ENCODE results near the gene GPR62. TPM values are rescaled to one million over a fixed set of nuclear protein-coding genes. Genes with fewer than 3 reads are reported as not detected.

Gene GPR62
- total and polyA plus RNA-seq, 9 of the 15 experiments (the other 6 are each of a cell fraction or from before 2014, with no cell fraction given) = not detected

DNA sequence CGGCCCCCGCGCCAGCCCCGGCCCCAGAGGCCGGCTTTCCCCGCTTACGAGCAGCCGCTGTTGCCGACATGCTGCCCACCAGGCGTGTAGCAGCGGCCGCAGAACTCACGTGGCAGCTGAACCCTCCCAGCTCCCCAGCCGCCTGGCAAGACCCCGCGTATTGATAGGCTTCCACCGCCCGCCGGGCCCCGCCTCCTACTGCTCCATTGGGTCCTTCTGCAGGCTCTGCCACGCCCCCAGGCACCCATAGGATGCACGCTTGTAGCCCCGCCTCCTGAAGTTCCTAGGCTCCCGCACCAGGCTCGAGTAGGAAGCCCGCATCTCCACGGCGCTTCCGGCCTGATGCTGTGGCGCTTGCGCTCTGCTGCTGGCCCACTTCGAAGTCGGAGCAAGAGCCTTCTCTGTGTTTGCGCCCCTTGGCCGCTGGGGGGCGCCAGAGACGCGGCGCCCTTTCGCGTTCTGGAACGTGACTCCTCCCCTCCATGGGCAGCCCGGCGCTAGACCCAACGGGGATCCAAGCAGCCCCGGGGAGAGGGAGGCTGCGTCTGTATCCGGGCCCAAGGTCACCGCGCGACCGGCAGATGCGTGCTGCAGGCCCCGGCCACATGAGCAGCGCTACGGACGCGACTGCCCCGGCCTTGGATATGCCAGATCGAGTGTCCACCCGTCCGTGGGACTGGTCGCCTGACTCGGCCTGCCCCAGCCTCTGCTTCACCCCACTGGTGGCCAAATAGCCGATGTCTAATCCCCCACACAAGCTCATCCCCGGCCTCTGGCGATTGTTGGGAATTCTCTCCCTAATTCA lies 13.2 kb upstream of the GPR62 start, which contains the start of the genes PARP3 and RRP9:
Gene PARP3, plus strand, starts transcription at position 566 of the 805 bp plus-strand sequence. CDS start 993 bp downstream, outside the sequence.
Gene RRP9, minus strand, starts transcription at position 107 of the 805 bp plus-strand sequence. Its CDS starts 37 bp downstream, at position 70.
- H3K9ac ChIP-seq (ENCODE audit: insufficient read depth in 1 of 2, low read depth in 2 of 2, low read length in 2 of 2) = peak within 1 kb of the TSS; percentile 86 to 92
- peaks cover 19 to 33% of the 10 kb centered on the region in 2 experiments; a peak in 4 of 5 replicates for H3K4me1 ChIP-seq (replicated peaks in 1 of 2; ENCODE audit: control insufficient read depth in 2 of 2, insufficient read depth in 2 of 2, low read length in 2 of 2)
- POLR2A ChIA-PET = interaction anchor here (0.5 to 1.3 kb wide), 9 partner anchors 12 to 1280 kb away, joined by 3 to 6 read pairs (median 4); partner anchors contain the start of gene ACY1
- peaks cover 5% of the 10 kb centered on the region for H3K9me1 ChIP-seq (ENCODE audit: control insufficient read depth, insufficient read depth, low read length)
- intact Hi-C loops (cut with micrococcal nuclease) (loop anchor here (1.0 to 5.0 kb wide), 5 partner anchors 32 to 200 kb away; partner anchors contain the start of genes ABHD14B, DUSP7 and RPL29), in situ Hi-C loops (cut with MboI) (no loop called here)
- CTCF ChIA-PET (ENCODE audit: low intra/inter-chr PET ratio) = interaction anchor here (1.0 kb wide), 1 partner anchor 202 kb away, joined by 4 read pairs; no protein-coding TSS in a partner anchor
- no peaks in the 10 kb centered on the region for H3K9me3 ChIP-seq (replicated peaks; ENCODE audit: control insufficient read depth, insufficient read depth, low read depth, low read length)
- DNase-seq (ENCODE audit: extremely low read depth in 1 of 4, low spot score in 3 of 4) (peak; percentile 93 to 99 (median 96)), ATAC-seq (peak; percentile 96), FAIRE-seq (peak; percentile 99)
- peak within 1 kb of the TSS; percentile 87 for H3K4me2 ChIP-seq (ENCODE audit: insufficient read depth, low read length)
- H3K27ac ChIP-seq (ENCODE audit: extremely low read depth, low read depth, low read length) = peak within 1 kb of the TSS; percentile 88
- H3K36me3 ChIP-seq (ENCODE audit: control insufficient read depth, insufficient read depth, low read length) = peaks cover 35% of the 10 kb centered on the region; the same call in 2 of the 3 replicates
- BruUV-seq (replicated peaks) = TSS peak; percentile 92
- H3K27me3 ChIP-seq (ENCODE audit: control insufficient read depth in 2 of 2, insufficient read depth in 2 of 2, low read length in 2 of 2) = no peaks in the 10 kb centered on the region
- H4K20me1 ChIP-seq (replicated peaks; ENCODE audit: control insufficient read depth, insufficient read depth, low read length) = no peaks in the 10 kb centered on the region
- peak within 1 kb of the TSS; percentile 90 for H3K4me3 ChIP-seq
- under 1% methylated on average over 41 of the region's 67 CpGs for WGBS (ENCODE audit: insufficient coverage, low coverage, missing lambda C conversion rate)
- H3K79me2 ChIP-seq (ENCODE audit: control insufficient read depth, insufficient read depth, low read length) = peaks cover 35% of the 10 kb centered on the region
- peak within 1 kb of the TSS; percentile 87 for H2AFZ ChIP-seq (ENCODE audit: low read depth, low read length)
- TF ChIP-seq ZC3H11A (IDR thresholded peaks at IDR 0.05; ENCODE audit: low read depth, low read length) = no peak
- 0 out of 2 replicates have a peak, but pooled peaks have one; percentile 52 for TF ChIP-seq ELF2 (CRISPR knock-in tag; IDR thresholded peaks at IDR 0.05)
- peak; percentile 31 for TF ChIP-seq PHF20 (IDR thresholded peaks at IDR 0.05; ENCODE audit: partially characterized antibody)
- TF ChIP-seq, protein P1, sequence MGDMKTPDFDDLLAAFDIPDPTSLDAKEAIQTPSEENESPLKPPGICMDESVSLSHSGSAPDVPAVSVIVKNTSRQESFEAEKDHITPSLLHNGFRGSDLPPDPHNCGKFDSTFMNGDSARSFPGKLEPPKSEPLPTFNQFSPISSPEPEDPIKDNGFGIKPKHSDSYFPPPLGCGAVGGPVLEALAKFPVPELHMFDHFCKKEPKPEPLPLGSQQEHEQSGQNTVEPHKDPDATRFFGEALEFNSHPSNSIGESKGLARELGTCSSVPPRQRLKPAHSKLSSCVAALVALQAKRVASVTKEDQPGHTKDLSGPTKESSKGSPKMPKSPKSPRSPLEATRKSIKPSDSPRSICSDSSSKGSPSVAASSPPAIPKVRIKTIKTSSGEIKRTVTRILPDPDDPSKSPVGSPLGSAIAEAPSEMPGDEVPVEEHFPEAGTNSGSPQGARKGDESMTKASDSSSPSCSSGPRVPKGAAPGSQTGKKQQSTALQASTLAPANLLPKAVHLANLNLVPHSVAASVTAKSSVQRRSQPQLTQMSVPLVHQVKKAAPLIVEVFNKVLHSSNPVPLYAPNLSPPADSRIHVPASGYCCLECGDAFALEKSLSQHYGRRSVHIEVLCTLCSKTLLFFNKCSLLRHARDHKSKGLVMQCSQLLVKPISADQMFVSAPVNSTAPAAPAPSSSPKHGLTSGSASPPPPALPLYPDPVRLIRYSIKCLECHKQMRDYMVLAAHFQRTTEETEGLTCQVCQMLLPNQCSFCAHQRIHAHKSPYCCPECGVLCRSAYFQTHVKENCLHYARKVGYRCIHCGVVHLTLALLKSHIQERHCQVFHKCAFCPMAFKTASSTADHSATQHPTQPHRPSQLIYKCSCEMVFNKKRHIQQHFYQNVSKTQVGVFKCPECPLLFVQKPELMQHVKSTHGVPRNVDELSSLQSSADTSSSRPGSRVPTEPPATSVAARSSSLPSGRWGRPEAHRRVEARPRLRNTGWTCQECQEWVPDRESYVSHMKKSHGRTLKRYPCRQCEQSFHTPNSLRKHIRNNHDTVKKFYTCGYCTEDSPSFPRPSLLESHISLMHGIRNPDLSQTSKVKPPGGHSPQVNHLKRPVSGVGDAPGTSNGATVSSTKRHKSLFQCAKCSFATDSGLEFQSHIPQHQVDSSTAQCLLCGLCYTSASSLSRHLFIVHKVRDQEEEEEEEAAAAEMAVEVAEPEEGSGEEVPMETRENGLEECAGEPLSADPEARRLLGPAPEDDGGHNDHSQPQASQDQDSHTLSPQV (IDR thresholded peaks at IDR 0.05) = peak; percentile 78
- no peak for TF ChIP-seq HNRNPUL1 (IDR thresholded peaks at IDR 0.05; ENCODE audit: low read length)
- no peak for TF ChIP-seq HLTF (IDR thresholded peaks at IDR 0.05)
- peak; percentile 7 for TF ChIP-seq TAF9B (IDR thresholded peaks at IDR 0.05; ENCODE audit: partially characterized antibody)
- TF ChIP-seq, protein P2, sequence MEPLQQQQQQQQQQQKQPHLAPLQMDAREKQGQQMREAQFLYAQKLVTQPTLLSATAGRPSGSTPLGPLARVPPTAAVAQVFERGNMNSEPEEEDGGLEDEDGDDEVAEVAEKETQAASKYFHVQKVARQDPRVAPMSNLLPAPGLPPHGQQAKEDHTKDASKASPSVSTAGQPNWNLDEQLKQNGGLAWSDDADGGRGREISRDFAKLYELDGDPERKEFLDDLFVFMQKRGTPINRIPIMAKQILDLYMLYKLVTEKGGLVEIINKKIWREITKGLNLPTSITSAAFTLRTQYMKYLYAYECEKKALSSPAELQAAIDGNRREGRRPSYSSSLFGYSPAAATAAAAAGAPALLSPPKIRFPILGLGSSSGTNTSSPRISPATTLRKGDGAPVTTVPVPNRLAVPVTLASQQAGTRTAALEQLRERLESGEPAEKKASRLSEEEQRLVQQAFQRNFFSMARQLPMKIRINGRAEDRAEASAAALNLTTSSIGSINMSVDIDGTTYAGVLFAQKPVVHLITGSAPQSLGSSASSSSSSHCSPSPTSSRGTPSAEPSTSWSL (CRISPR knock-in tag; IDR thresholded peaks at IDR 0.05; ENCODE audit: borderline replicate concordance) = no peak
- TF ChIP-seq ZNF696 (CRISPR knock-in tag; conservative IDR thresholded peaks at IDR 0.05) = no peak
- no peak for TF ChIP-seq CSDE1 (IDR thresholded peaks at IDR 0.05)
- TF ChIP-seq TSC22D4 (tag; IDR thresholded peaks at IDR 0.05) = no peak

All from K562 (cell line).